Measurements from ENCODE around the gene TPPP.

- TF ChIP-seq EZH2phosphoT487 (IDR thresholded peaks at IDR 0.05; ENCODE audit: low read length) (no peak), CTCF (IDR thresholded peaks at IDR 0.05; ENCODE audit: low read length) (no peak), EZH2 (optimal IDR thresholded peaks at IDR 0.05; ENCODE audit: low read depth, low read length) (no peak)
These were observed 7.6 kb downstream of the TPPP start for GRCh38 chr5:685262-686171.
